Astrocyte (in vitro differentiated cells and primary cell): Measurements from ENCODE around the gene RAB6B.

Experiments used
- EZH2 ChIP-seq: IDR thresholded peaks from 2 replicates; pipeline ENCODE4 v1.6.1; 2012; ENCODE audit warnings: mild to moderate bottlenecking, low read length, inconsistent platforms; ENCODE audit not compliant: insufficient read depth
- TF ChIP-seq, protein P1 (sequence below): IDR thresholded peaks from 2 replicates; pipeline ENCODE4 v1.5.1; 2011; ENCODE audit warnings: low read depth, mild to moderate bottlenecking, inconsistent platforms, low read length, moderate library complexity; ENCODE audit not compliant: insufficient read depth

GRCh38 chr3:133890972-133891644 is 4.6 kb downstream of the RAB6B start:
- TF ChIP-seq, protein P1, sequence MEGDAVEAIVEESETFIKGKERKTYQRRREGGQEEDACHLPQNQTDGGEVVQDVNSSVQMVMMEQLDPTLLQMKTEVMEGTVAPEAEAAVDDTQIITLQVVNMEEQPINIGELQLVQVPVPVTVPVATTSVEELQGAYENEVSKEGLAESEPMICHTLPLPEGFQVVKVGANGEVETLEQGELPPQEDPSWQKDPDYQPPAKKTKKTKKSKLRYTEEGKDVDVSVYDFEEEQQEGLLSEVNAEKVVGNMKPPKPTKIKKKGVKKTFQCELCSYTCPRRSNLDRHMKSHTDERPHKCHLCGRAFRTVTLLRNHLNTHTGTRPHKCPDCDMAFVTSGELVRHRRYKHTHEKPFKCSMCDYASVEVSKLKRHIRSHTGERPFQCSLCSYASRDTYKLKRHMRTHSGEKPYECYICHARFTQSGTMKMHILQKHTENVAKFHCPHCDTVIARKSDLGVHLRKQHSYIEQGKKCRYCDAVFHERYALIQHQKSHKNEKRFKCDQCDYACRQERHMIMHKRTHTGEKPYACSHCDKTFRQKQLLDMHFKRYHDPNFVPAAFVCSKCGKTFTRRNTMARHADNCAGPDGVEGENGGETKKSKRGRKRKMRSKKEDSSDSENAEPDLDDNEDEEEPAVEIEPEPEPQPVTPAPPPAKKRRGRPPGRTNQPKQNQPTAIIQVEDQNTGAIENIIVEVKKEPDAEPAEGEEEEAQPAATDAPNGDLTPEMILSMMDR: no peak
- TF ChIP-seq EZH2: no peak
